ENCODE results near the gene VIPR2. TPM values are rescaled to one million over a fixed set of nuclear protein-coding genes. Genes with fewer than 3 reads are reported as not detected.

Gene VIPR2
- polyA plus RNA-seq, 3 donors: not detected

DNA sequence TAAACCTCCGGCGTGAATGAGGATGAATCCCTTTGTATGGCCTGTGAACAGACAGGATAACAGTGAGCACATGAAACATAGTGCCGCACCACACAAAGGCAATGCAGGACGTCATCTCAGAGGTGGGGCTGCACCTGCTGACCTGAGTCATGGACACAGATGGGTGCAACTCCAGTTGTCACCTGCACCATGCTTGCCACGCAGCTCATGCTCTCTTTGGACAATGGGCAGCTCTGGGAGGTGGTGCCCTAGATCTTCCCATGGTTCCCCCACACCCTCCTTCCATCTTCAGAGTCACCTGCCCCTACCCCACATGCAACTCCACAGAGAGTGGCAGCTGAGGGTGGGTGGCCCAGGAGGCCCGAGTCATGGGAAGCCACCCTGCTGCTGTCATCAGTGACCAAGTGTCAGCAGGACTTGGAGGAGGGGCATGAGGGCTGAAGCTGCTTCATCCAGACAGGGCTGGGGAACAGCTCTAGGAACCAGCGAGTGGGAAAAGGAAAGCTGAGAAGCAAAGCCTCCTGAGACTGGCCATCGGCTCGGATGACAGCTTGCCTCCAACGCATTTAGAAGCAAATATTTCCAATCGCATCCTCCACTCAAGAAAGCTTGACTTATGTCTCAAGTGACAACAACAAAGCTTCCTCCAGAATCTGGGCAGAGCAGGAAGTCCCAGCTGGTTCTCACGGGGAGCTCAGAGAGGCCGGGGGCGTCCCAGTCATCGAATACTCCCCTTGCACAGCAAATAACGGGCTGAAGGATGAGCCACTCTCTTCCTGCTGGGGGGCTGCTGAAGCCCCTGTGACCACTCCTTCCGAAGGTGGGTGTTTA, 27.1 kb downstream of the VIPR2 start:
- H3K4me1 ChIP-seq (ENCODE audit: control insufficient read depth in 1 of 2, insufficient read depth in 2 of 2, low read length in 2 of 2): no peaks in the 10 kb centered on the region
- H4K20me1 ChIP-seq (ENCODE audit: insufficient read depth, low read length): no peaks in the 10 kb centered on the region
- no peaks in the 10 kb centered on the region for H3K9me3 ChIP-seq (replicated peaks in 1 of 2; ENCODE audit: control insufficient read depth in 1 of 2, insufficient read depth in 1 of 2, low read length in 2 of 2)
- Mint-ChIP-seq H3K4me3 (no peak overlapping the region), H3K27ac (no peak overlapping the region), H3K36me3 (no peaks in the 10 kb centered on the region), H3K4me1 (no peaks in the 10 kb centered on the region), H3K27me3 (ENCODE audit: low read depth in 3 of 3) (peaks cover 15 to 27% (median 23%) of the 10 kb centered on the region in 3 donors), H3K9me3 (peaks cover 0 to 9% (median 0%) of the 10 kb centered on the region in 7 donors)
- no peak overlapping the region for H3K4me3 ChIP-seq (replicated peaks in 1 of 3; ENCODE audit: low read depth in 2 of 3, low read length in 3 of 3)
- no peaks in the 10 kb centered on the region for H3K36me3 ChIP-seq (replicated peaks in 1 of 2; ENCODE audit: control insufficient read depth in 1 of 2, insufficient read depth in 2 of 2, low read length in 2 of 2)
- no peak overlapping the region for H3K4me2 ChIP-seq (replicated peaks; ENCODE audit: extremely low read depth, low read length, poor library complexity, severe bottlenecking)
- H3K27me3 ChIP-seq (ENCODE audit: control insufficient read depth in 2 of 2, insufficient read depth in 2 of 2, low read length in 2 of 2): no peaks in the 10 kb centered on the region
- no peak for DNase-seq
- no peak overlapping the region for H3K27ac ChIP-seq (ENCODE audit: low read depth in 1 of 2, low read length in 2 of 2)
- TF ChIP-seq, protein P1, sequence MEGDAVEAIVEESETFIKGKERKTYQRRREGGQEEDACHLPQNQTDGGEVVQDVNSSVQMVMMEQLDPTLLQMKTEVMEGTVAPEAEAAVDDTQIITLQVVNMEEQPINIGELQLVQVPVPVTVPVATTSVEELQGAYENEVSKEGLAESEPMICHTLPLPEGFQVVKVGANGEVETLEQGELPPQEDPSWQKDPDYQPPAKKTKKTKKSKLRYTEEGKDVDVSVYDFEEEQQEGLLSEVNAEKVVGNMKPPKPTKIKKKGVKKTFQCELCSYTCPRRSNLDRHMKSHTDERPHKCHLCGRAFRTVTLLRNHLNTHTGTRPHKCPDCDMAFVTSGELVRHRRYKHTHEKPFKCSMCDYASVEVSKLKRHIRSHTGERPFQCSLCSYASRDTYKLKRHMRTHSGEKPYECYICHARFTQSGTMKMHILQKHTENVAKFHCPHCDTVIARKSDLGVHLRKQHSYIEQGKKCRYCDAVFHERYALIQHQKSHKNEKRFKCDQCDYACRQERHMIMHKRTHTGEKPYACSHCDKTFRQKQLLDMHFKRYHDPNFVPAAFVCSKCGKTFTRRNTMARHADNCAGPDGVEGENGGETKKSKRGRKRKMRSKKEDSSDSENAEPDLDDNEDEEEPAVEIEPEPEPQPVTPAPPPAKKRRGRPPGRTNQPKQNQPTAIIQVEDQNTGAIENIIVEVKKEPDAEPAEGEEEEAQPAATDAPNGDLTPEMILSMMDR (IDR thresholded peaks at IDR 0.05): no peak
- WGBS (ENCODE audit: insufficient coverage): 71% methylated on average over 16 of the region's 17 CpGs
- no peaks in the 10 kb centered on the region for H3K79me2 ChIP-seq (ENCODE audit: insufficient read depth, low read length)
- H2AFZ ChIP-seq (ENCODE audit: insufficient read depth, low read depth, low read length, poor library complexity, severe bottlenecking): no peak overlapping the region
- no peak overlapping the region for H3K9ac ChIP-seq (ENCODE audit: insufficient read depth, low read length, poor library complexity, severe bottlenecking)
- intact Hi-C loops (cut with micrococcal nuclease): no loop called here

DNA sequence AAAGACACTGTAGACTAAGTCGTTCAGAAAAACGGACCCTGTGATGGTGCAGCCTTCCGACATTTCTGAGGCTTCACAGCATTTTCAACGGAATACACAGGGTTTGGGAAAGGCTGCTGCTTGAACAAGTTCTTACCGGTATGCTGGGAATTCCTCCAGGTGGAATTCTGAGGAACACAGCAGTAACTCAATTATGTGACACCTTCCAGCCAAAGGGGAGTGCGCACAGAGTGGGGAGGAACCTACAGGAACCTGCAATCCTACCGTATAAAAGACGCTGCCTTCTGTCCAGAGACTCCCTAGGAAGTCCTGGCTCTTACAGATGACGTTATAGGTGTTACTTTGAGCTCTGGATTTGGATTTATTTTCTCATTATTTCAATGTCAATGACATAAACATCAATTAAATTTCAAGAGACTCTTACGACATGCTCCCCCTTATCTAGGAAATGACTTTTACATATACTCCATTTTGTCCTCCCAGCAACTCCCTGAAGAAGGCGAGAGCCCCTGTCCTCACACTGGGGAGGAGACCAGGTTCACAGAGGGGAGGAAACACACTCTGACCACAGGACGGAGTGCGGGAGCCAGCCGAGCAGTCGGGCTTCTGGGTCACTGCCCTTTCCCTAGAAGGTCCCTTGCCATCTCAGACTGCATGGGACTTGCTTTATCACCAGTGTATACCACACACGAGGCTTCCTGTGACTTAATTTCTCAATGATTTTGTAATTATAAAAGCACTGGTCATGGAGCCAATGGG, 27.9 kb downstream of the VIPR2 start:
- Histone ChIP-seq H3K4me1 (ENCODE audit: control insufficient read depth in 1 of 2, insufficient read depth in 2 of 2, low read length in 2 of 2) (no peaks in the 10 kb centered on the region), H3K9ac (ENCODE audit: insufficient read depth, low read length, poor library complexity, severe bottlenecking) (no peak overlapping the region), H2AFZ (ENCODE audit: insufficient read depth, low read depth, low read length, poor library complexity, severe bottlenecking) (no peak overlapping the region), H3K27me3 (ENCODE audit: control insufficient read depth in 2 of 2, insufficient read depth in 2 of 2, low read length in 2 of 2) (no peaks in the 10 kb centered on the region), H3K9me3 (replicated peaks in 1 of 2; ENCODE audit: control insufficient read depth in 1 of 2, insufficient read depth in 1 of 2, low read length in 2 of 2) (no peaks in the 10 kb centered on the region), H3K79me2 (ENCODE audit: insufficient read depth, low read length) (no peaks in the 10 kb centered on the region), H3K27ac (ENCODE audit: low read depth in 1 of 2, low read length in 2 of 2) (no peak overlapping the region), H3K36me3 (replicated peaks in 1 of 2; ENCODE audit: control insufficient read depth in 1 of 2, insufficient read depth in 2 of 2, low read length in 2 of 2) (no peaks in the 10 kb centered on the region), H3K4me3 (replicated peaks in 1 of 3; ENCODE audit: low read depth in 2 of 3, low read length in 3 of 3) (no peak overlapping the region), H4K20me1 (ENCODE audit: insufficient read depth, low read length) (no peaks in the 10 kb centered on the region), H3K4me2 (replicated peaks; ENCODE audit: extremely low read depth, low read length, poor library complexity, severe bottlenecking) (no peak overlapping the region)
- peaks cover 10 to 34% (median 29%) of the 10 kb centered on the region in 3 donors for H3K27me3 Mint-ChIP-seq (ENCODE audit: low read depth in 3 of 3)
- H3K36me3 Mint-ChIP-seq: no peaks in the 10 kb centered on the region
- intact Hi-C loops (cut with micrococcal nuclease): no loop called here
- H3K4me3 Mint-ChIP-seq: no peak overlapping the region
- no peak for DNase-seq
- H3K9me3 Mint-ChIP-seq: peaks cover 0 to 14% (median 4%) of the 10 kb centered on the region in 7 donors
- WGBS (ENCODE audit: insufficient coverage): 79% methylated on average over 8 of the region's 16 CpGs
- peaks cover 4% of the 10 kb centered on the region for H3K4me1 Mint-ChIP-seq
- TF ChIP-seq, protein P1 (IDR thresholded peaks at IDR 0.05): no peak
- H3K27ac Mint-ChIP-seq: no peak overlapping the region

Data from CD14-positive monocyte (primary cell).